Mucosa of descending colon (tissue), 3 donors: Measurements from ENCODE around the gene CPEB2. TPM values are rescaled to one million over a fixed set of nuclear protein-coding genes. Genes with fewer than 3 reads are reported as not detected.

Experiments used
- ATAC-seq: fragments of 200-7000 bp; cut with Tn5 transposase; one replicate; pipeline ENCODE4 v1.9.1; 2020; ENCODE audit warnings: mild to moderate bottlenecking, moderate library complexity
- DNase-seq, 3 donors: peaks; one replicate each; pipeline ENCODE4 v3.0.0-alpha.2; 2020
- H3K36me3 ChIP-seq: fragments of 200-600 bp; one replicate; pipeline ENCODE4 v1.8.0; 2021; ENCODE audit warnings: low read depth, mild to moderate bottlenecking
- H3K4me1 ChIP-seq: fragments of 200-600 bp; one replicate; pipeline ENCODE4 v1.8.0; 2021; ENCODE audit warnings: low read depth, mild to moderate bottlenecking
- H3K4me3 ChIP-seq: fragments of 200-600 bp; one replicate; pipeline ENCODE4 v1.8.0; 2021; ENCODE audit warnings: mild to moderate bottlenecking
- H3K9me3 ChIP-seq: fragments of 200-600 bp; one replicate; pipeline ENCODE4 v1.8.0; 2021; ENCODE audit warnings: mild to moderate bottlenecking
- CTCF ChIP-seq: fragments of 200-600 bp; IDR thresholded peaks from one replicate; pipeline ENCODE4 v1.8.0; 2022; ENCODE audit warnings: antibody characterized with exemption, mild to moderate bottlenecking
- intact Hi-C, 2 donors: fragments of 100-400 bp; cut with DNase I in 1 of 2; cut with micrococcal nuclease in 1 of 2; formaldehyde crosslinking; loops; one replicate each; pipeline versions ENCODE4 v1.11.0 to v1.11.1; 2022; cut with DNase I, micrococcal nuclease
- total RNA-seq, 3 donors: library from RNA; stranded (reverse); fragmentation: NEBNext Ultra II Directional in 2 of 3; extraction: Animal tissue kit (Norgen Biotek cat#: 25700) in 2 of 3; gene quantifications; one replicate each; pipeline versions ENCODE4 v1.2.1 to v1.2.4, GENCODE V29; 2021 to 2023
- donor health status: DM: no; HTN: no; CAD: no; lungs with moderate emphysema.
- donor health status: DM: no; HTN: no; CAD: no.
- donor health status: DM: no; HTN: yes; CAD: no.

CPEB2 gene
- total RNA-seq, 3 donors from 2014 or later, result 25.5 to 47.9 (median 29.7) TPM

GRCh38 chr4:14994242-14994641 is 8.0 kb upstream of the CPEB2 start:
- Histone ChIP-seq H3K4me3 (no peak overlapping the region), H3K36me3 (no peaks in the 10 kb centered on the region), H3K4me1 (no peaks in the 10 kb centered on the region), H3K9me3 (no peaks in the 10 kb centered on the region)
- no peak for DNase-seq
- ATAC-seq, result no peak
- intact Hi-C loops, result no loop called here
- no peak for TF ChIP-seq CTCF

GRCh38 chr4:15001248-15001868 is 923 bp upstream of the CPEB2 start:
- intact Hi-C loops, result no loop called here
- peak overlapping the region; percentile 99 for H3K4me3 ChIP-seq
- DNase-seq, result peak; percentile 75 to 82 (median 78)
- ATAC-seq, result peak; percentile 15
- H3K4me1 ChIP-seq, result peaks cover 9% of the 10 kb centered on the region
- TF ChIP-seq CTCF, result no peak
- no peaks in the 10 kb centered on the region for H3K36me3 ChIP-seq
- H3K9me3 ChIP-seq, result no peaks in the 10 kb centered on the region

DNA sequence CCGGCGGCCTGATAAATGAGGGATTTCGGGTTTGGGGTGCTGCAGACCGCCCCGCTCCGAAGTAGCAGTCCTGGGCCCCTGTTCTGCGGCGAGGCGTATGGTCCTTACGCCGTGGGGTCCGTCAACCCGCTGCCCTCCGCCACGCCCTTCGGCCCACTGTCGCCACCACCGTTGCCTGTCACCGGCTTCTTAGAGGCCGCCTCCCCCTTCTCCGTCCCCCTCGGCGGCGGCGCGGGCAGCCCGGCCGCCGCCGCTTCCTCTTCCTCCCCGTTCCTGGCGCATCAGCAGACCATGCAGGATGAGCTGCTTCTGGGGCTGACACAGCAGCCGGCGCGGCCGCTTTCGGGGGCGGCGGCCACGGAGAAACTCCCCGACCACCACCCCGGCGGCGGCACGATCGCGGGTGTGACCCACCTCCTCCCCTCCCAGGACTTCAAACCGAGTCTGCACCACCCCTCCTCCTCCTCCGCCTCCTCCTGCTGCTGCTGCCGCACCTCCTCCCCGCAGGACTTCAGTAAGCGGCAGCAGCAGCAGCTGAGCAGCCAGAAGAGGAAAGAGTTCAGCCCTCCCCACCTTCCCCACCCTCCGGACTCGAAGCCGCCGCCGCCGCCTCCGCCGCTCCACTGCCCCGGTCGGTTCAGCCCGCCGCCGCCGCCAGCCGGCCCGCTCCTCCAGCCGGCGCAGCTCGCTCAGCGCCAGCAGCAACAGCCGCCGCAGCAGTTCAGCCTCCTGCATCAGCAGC is 549 bp downstream of the CPEB2 start:
- DNase-seq, result peak; percentile 83 to 91 (median 88)
- intact Hi-C loops, result no loop called here
- H3K9me3 ChIP-seq, result no peaks in the 10 kb centered on the region

GRCh38 chr4:15003401-15003890 is 1.2 kb downstream of the CPEB2 start:
- H3K9me3 ChIP-seq, result no peaks in the 10 kb centered on the region
- intact Hi-C loops, result no loop called here
- no peak for TF ChIP-seq CTCF
- H3K4me3 ChIP-seq, result peak overlapping the region; percentile 99
- ATAC-seq (peak; percentile 3), DNase-seq (peak; percentile 60 to 82 (median 79))
- H3K36me3 ChIP-seq, result no peaks in the 10 kb centered on the region
- H3K4me1 ChIP-seq, result peaks cover 10% of the 10 kb centered on the region

More for the DNA sequence above, 549 bp downstream of the CPEB2 start:
- Histone ChIP-seq H3K36me3 (no peaks in the 10 kb centered on the region), H3K4me3 (peak overlapping the region; percentile 99), H3K4me1 (peaks cover 10% of the 10 kb centered on the region)
- TF ChIP-seq CTCF, result no peak
- ATAC-seq, result peak; percentile 49

DNA sequence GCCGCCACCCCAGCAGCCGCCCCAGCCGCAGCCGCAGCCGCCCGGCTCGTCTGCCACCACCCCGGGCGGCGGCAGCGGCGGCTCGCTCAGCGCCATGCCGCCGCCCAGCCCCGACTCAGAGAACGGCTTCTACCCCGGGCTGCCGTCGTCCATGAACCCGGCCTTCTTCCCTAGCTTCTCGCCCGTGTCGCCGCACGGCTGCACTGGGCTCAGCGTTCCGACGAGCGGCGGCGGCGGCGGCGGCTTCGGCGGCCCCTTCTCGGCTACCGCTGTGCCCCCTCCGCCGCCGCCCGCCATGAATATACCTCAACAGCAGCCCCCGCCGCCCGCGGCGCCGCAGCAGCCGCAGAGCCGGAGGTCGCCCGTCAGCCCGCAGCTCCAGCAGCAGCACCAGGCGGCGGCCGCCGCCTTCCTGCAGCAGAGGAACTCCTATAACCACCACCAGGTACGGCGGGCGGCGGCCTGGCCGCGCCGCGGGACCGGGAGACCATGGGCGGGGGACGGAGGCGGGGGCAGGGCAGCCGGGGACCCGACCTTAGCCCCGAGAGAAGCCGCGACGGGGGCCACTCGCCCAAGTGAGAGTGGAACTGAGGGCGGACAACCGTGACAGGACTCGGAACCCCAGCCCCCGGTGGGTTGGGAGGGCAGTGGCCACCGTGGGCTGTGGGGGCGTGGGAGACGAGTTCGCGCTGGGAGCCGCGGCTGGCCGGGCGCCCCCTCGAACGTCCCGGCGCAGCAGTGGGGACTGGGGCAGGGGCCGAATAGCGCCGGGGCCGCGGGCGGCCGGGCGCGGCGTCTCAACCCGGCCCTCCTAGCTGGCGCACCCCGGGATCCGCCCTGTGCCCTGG is 1.8 kb downstream of the CPEB2 start:
- DNase-seq (peak; percentile 49 to 80 (median 74)), ATAC-seq (peak; percentile 9)
- no peak for TF ChIP-seq CTCF
- intact Hi-C loops, result no loop called here
- peaks cover 10% of the 10 kb centered on the region for H3K4me1 ChIP-seq
- H3K9me3 ChIP-seq, result no peaks in the 10 kb centered on the region
- no peaks in the 10 kb centered on the region for H3K36me3 ChIP-seq
- peak overlapping the region; percentile 99 for H3K4me3 ChIP-seq
